NT2/D1 (cell line): Measurements from ENCODE around the gene MRPL34.

Experiments used
- SUZ12 ChIP-seq: IDR thresholded peaks from 2 replicates; pipeline ENCODE4 v1.6.1; 2011; ENCODE audit not compliant: insufficient read length, insufficient read depth; ENCODE audit errors: extremely low read depth
- YY1 ChIP-seq: IDR thresholded peaks from 2 replicates; pipeline ENCODE4 v1.6.1; 2011; ENCODE audit not compliant: insufficient read length, insufficient read depth
- ZNF274 ChIP-seq: IDR thresholded peaks from 2 replicates; pipeline ENCODE4 v1.6.1; 2011; ENCODE audit warnings: mild to moderate bottlenecking, low read depth, low read length

DNA sequence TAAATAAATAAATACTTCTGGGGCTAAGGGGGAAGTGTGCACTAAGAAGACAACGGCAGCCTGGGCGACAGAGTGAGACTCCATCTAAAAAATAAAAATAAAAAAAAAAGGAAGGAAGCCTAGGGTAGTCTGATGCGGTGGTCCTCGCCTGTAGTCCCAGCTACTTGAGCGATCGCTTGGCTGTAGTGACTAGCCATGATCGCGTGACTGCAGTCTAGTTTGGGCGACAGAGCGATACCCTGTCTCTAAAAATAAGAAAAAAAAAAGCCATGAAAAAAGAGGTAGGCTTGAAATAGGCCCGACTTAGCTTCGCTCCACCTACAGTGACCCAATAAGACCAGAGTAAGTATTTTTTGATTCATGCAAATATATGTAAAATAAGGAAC lies 39.1 kb upstream of the MRPL34 start:
- TF ChIP-seq YY1 (no peak), SUZ12 (no peak), ZNF274 (no peak)
